Loucy (cell line): ENCODE measurements around the gene PDXK.

ENCODE experiments used
- H2AFZ ChIP-seq: fragments of 200-600 bp; sonication (generic); 2 replicates; pipeline ENCODE4 v1.6.0; 2016; ENCODE audit warnings: antibody characterized with exemption, mild to moderate bottlenecking, low read length, moderate library complexity
- H3F3A ChIP-seq: fragments of 200-600 bp; 2 replicates; pipeline ENCODE4 v1.6.0; 2016; ENCODE audit warnings: antibody characterized with exemption, low read depth, mild to moderate bottlenecking
- H3K27me3 ChIP-seq: fragments of 200-600 bp; sonication (generic); 2 replicates; pipeline ENCODE4 v1.6.1; 2014; ENCODE audit warnings: low read length, mild to moderate bottlenecking; ENCODE audit not compliant: insufficient read depth, poor library complexity, severe bottlenecking
- H3K36me3 ChIP-seq: fragments of 200-600 bp; sonication (generic); 2 replicates; pipeline ENCODE4 v1.6.1; 2016; ENCODE audit warnings: low read length; ENCODE audit not compliant: insufficient read depth
- H3K4me1 ChIP-seq: fragments of 200-600 bp; sonication (generic); 2 replicates; pipeline ENCODE4 v1.5.1; 2014; ENCODE audit warnings: low read length, mild to moderate bottlenecking; ENCODE audit not compliant: insufficient read depth, poor library complexity, severe bottlenecking
- H3K4me2 ChIP-seq: fragments of 200-600 bp; sonication (generic); 2 replicates; pipeline ENCODE4 v1.6.0; 2014; ENCODE audit warnings: antibody characterized with exemption, low read length, low read depth, mild to moderate bottlenecking; ENCODE audit not compliant: poor library complexity, severe bottlenecking
- H3K4me3 ChIP-seq: fragments of 200-600 bp; sonication (generic); 2 replicates; pipeline ENCODE4 v1.5.1; 2014; ENCODE audit warnings: low read length, mild to moderate bottlenecking, mixed read lengths; ENCODE audit not compliant: poor library complexity, severe bottlenecking
- H3K79me2 ChIP-seq: fragments of 200-600 bp; sonication (generic); 2 replicates; pipeline ENCODE4 v1.6.1; 2014; ENCODE audit warnings: low read length; ENCODE audit not compliant: insufficient read depth
- H3K9ac ChIP-seq: fragments of 200-600 bp; sonication (generic); 2 replicates; pipeline ENCODE4 v1.6.0; 2014; ENCODE audit warnings: mild to moderate bottlenecking, low read depth, low read length, moderate library complexity; ENCODE audit not compliant: poor library complexity, severe bottlenecking
- H3K9me2 ChIP-seq: fragments of 200-600 bp; sonication (generic); replicated peaks from 2 replicates; pipeline ENCODE4 v1.6.1; 2016; ENCODE audit warnings: low read depth, low read length, mixed read lengths
- H3K9me3 ChIP-seq: fragments of 200-600 bp; sonication (generic); 2 replicates; pipeline ENCODE4 v1.6.1; 2014; ENCODE audit warnings: mild to moderate bottlenecking, antibody characterized with exemption, low read length, low read depth; ENCODE audit not compliant: insufficient read depth
- H4K20me1 ChIP-seq: fragments of 200-600 bp; sonication (generic); 2 replicates; pipeline ENCODE4 v1.6.0; 2014; ENCODE audit warnings: antibody characterized with exemption, low read length, mild to moderate bottlenecking; ENCODE audit not compliant: insufficient read depth, poor library complexity, severe bottlenecking
- EZH2phosphoT487 ChIP-seq: fragments of 200-600 bp; IDR thresholded peaks from 2 replicates; pipeline ENCODE4 v1.6.1; 2018; ENCODE audit warnings: antibody characterized with exemption, mild to moderate bottlenecking, moderate library complexity, borderline replicate concordance
- TF ChIP-seq, protein P1 (sequence below): fragments of 200-600 bp; sonication (generic); conservative IDR thresholded peaks from 2 replicates; pipeline ENCODE4 v1.5.1; 2014; ENCODE audit warnings: mild to moderate bottlenecking, antibody characterized with exemption, low read length

The PDXK gene

DNA sequence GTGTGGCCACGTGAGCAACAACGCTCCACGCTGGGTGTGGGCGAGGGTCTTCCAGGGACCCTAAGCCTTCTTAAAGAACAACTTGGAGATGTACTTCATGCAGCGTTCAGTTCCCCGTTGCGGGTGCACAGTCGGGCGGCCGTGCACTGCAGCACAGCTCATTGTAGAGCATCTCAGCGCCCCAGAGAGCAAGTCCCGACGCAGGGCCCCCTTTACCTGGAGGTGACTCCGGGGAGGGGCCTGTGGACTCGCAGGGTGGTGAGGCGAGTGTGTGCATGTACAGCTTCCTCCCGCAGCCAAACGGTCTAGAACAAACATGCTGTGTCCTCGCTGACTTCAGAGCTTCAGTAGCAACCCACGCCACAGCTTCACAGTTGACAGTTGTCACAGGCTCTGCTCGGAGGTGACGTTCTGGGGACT, 89.9 kb downstream of the PDXK start:
- H3K4me1 ChIP-seq = peaks cover 3% of the 10 kb centered on the region
- no peaks in the 10 kb centered on the region for H3K79me2 ChIP-seq
- H3K27me3 ChIP-seq = no peaks in the 10 kb centered on the region
- H3K9me3 ChIP-seq = no peaks in the 10 kb centered on the region
- no peak for TF ChIP-seq EZH2phosphoT487
- TF ChIP-seq, protein P1, sequence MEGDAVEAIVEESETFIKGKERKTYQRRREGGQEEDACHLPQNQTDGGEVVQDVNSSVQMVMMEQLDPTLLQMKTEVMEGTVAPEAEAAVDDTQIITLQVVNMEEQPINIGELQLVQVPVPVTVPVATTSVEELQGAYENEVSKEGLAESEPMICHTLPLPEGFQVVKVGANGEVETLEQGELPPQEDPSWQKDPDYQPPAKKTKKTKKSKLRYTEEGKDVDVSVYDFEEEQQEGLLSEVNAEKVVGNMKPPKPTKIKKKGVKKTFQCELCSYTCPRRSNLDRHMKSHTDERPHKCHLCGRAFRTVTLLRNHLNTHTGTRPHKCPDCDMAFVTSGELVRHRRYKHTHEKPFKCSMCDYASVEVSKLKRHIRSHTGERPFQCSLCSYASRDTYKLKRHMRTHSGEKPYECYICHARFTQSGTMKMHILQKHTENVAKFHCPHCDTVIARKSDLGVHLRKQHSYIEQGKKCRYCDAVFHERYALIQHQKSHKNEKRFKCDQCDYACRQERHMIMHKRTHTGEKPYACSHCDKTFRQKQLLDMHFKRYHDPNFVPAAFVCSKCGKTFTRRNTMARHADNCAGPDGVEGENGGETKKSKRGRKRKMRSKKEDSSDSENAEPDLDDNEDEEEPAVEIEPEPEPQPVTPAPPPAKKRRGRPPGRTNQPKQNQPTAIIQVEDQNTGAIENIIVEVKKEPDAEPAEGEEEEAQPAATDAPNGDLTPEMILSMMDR = no peak
- peaks cover 4% of the 10 kb centered on the region; the same call in 1 of the 2 replicates for H3K36me3 ChIP-seq
- no peaks in the 10 kb centered on the region for H3K9me2 ChIP-seq
- no peak overlapping the region for H3K4me3 ChIP-seq
- no peaks in the 10 kb centered on the region for H3F3A ChIP-seq
- H3K9ac ChIP-seq = no peak overlapping the region
- no peaks in the 10 kb centered on the region for H4K20me1 ChIP-seq
- no peak overlapping the region for H2AFZ ChIP-seq
- no peak overlapping the region for H3K4me2 ChIP-seq

DNA sequence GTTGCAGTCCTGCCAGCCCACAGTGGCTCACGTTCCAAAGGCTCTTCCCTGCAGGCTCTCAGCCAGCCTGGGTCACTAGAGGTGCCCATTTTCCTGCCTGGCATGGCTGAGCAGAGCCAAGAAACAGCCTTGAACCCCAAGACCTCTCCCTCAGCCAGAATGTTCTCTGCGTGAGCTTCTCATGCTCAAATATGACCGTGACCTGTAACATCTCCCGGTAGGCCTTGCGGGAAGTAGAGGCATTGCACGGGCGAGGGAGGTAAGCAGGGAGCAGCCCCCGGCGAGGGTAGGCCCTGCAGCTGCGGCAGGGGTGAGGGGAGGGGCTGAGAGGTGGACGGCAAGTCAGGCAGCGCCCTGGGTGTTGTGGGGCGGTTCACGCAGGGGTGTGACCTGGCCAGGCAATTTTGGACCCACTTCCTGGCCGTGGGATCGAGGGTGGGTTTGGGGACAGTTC, 90.4 kb downstream of the PDXK start:
- H3K79me2 ChIP-seq = no peaks in the 10 kb centered on the region
- no peak overlapping the region for H2AFZ ChIP-seq
- no peaks in the 10 kb centered on the region for H3F3A ChIP-seq
- H3K4me1 ChIP-seq = peaks cover 3% of the 10 kb centered on the region
- H3K9ac ChIP-seq = no peak overlapping the region
- no peaks in the 10 kb centered on the region for H3K9me3 ChIP-seq
- no peaks in the 10 kb centered on the region for H3K9me2 ChIP-seq
- H3K4me3 ChIP-seq = no peak overlapping the region
- H4K20me1 ChIP-seq = no peaks in the 10 kb centered on the region
- H3K36me3 ChIP-seq = no peaks in the 10 kb centered on the region
- no peaks in the 10 kb centered on the region for H3K27me3 ChIP-seq
- TF ChIP-seq, protein P1 = no peak
- TF ChIP-seq EZH2phosphoT487 = no peak
- H3K4me2 ChIP-seq = no peak overlapping the region

DNA sequence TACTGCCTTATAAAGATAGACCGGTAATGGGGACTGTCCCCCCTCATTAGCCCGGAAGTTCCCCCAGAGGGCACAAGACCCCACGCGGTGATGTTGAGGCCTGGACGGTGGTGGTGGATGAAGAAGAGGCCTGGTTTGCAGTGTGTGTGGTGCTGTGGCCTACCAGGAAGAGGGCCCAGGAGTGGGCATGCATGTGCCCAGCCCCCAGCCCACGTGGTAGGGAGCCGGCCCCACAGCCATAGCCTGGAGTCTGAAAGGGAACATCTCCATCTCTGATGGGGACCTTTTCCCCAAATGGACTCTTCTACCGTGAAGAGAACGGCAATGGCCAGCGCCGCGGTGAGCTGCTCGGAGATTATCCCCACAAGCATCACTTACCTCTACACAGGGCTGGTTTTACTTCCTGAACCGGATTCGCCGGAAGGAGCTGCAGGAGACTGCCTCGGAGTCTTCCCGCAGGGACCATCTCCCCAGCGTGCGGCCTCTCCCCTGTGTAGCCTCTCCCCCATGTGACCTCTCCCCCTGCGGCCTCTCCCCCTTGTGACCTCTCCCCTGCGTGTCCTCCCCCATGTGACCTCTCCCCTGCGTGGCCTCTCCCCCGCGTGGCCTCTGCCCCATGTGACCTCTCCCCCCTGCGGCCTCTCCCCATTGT, 91.0 kb downstream of the PDXK start:
- Histone ChIP-seq H3K36me3 (no peaks in the 10 kb centered on the region), H3K4me3 (no peak overlapping the region), H3K27me3 (no peaks in the 10 kb centered on the region), H3K9me3 (no peaks in the 10 kb centered on the region), H2AFZ (no peak overlapping the region), H3K79me2 (no peaks in the 10 kb centered on the region), H3F3A (no peaks in the 10 kb centered on the region), H3K4me2 (no peak overlapping the region), H3K9ac (no peak overlapping the region), H4K20me1 (no peaks in the 10 kb centered on the region), H3K9me2 (no peaks in the 10 kb centered on the region), H3K4me1 (peaks cover 3% of the 10 kb centered on the region)
- TF ChIP-seq, protein P1 = no peak
- TF ChIP-seq EZH2phosphoT487 = no peak
